Activated naive CD8-positive, alpha-beta T cell treated with anti-CD3 and anti-CD28 coated beads, Interleukin-2, amount 10 ng/mL, durations not matched to agents 7 days and 5 days (primary cell): ENCODE data around the gene CTSL. TPM values are rescaled to one million over a fixed set of nuclear protein-coding genes. Genes with fewer than 3 reads are reported as not detected.

Source experiments
- ATAC-seq: fragments of 150-1000 bp; cut with Tn5 transposase; one replicate; pipeline ENCODE4 v1.10.0; 2021; ENCODE audit warnings: low read depth, moderate library complexity
- POLR2A ChIA-PET: fragments of 350-600 bp; sonication (Branson Sonifier 250); formaldehyde crosslinking; loops from one replicate; lab custom pipeline; 2021; ENCODE audit warnings: antibody characterized with exemption; lab: Charles Lee
- DNase-seq: peaks from one replicate; pipeline ENCODE4 v3.0.0; 2021
- H3K27ac Mint-ChIP-seq: one replicate; pipeline ENCODE4 v1.8.0; 2022; ENCODE audit warnings: mild to moderate bottlenecking, mixed read lengths
- H3K27me3 Mint-ChIP-seq: one replicate; pipeline ENCODE4 v1.8.0; 2022; ENCODE audit warnings: mild to moderate bottlenecking, moderate library complexity, mixed read lengths
- H3K36me3 Mint-ChIP-seq: one replicate; pipeline ENCODE4 v1.8.0; 2021; ENCODE audit warnings: mild to moderate bottlenecking, mixed read lengths
- H3K4me1 Mint-ChIP-seq: one replicate; pipeline ENCODE4 v1.8.0; 2021; ENCODE audit warnings: mixed read lengths
- H3K4me3 Mint-ChIP-seq: one replicate; pipeline ENCODE4 v1.8.0; 2022; ENCODE audit warnings: mild to moderate bottlenecking, moderate library complexity, mixed read lengths
- H3K9me3 Mint-ChIP-seq: one replicate; pipeline ENCODE4 v1.8.0; 2021; ENCODE audit warnings: mixed read lengths
- total RNA-seq, 2 experiments: library from RNA; stranded (reverse); gene quantifications; one replicate each; pipeline ENCODE4 v1.2.3, GENCODE V29; 2021

The CTSL gene
- 10 to 100 TPM; 18.3 to 18.4 TPM for total RNA-seq

DNA sequence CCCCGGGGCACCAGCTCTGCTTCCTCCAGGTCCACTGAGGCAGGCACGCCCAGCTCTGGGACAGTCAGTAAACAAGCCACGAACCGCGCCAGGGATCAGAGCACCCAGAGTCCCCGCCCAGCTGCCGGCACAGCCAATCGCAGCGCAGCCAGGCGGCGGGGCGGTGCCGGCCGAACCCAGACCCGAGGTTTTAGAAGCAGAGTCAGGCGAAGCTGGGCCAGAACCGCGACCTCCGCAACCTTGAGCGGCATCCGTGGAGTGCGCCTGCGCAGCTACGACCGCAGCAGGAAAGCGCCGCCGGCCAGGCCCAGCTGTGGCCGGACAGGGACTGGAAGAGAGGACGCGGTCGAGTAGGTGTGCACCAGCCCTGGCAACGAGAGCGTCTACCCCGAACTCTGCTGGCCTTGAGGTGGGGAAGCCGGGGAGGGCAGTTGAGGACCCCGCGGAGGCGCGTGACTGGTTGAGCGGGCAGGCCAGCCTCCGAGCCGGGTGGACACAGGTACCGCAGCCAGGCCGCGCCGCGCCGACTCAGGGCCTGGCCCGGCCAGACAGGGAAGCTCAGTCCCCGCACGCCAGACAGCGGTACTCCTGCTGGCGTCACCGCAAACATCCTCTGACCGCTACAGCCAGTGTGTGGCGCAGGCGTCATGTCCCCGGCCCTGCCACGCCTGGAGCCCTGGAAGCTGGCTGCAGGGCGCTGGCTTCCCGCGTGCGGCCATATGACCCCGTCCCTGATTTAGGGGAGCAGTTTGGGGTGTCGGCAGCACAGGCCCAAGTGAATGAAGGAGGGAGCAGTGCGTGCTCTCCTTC is at the start of gene CTSL:
Gene CTSL, plus strand, starts transcription at position 220 of the 810 bp plus-strand sequence. CDS start 1,485 bp downstream, outside the sequence.
- DNase-seq: peak; percentile 54
- peaks cover 7% of the 10 kb centered on the region for H3K4me1 Mint-ChIP-seq
- ATAC-seq: peak; percentile 84
- peaks cover 22% of the 10 kb centered on the region for H3K27me3 Mint-ChIP-seq
- no peaks in the 10 kb centered on the region for H3K36me3 Mint-ChIP-seq
- H3K9me3 Mint-ChIP-seq: no peaks in the 10 kb centered on the region
- POLR2A ChIA-PET: interaction anchor here (1.3 kb wide), 1 partner anchor 17 kb away, joined by 4 read pairs; no protein-coding TSS in a partner anchor
- H3K4me3 Mint-ChIP-seq: peak within 1 kb of the TSS; percentile 81
- no peak within 1 kb of the TSS for H3K27ac Mint-ChIP-seq

DNA sequence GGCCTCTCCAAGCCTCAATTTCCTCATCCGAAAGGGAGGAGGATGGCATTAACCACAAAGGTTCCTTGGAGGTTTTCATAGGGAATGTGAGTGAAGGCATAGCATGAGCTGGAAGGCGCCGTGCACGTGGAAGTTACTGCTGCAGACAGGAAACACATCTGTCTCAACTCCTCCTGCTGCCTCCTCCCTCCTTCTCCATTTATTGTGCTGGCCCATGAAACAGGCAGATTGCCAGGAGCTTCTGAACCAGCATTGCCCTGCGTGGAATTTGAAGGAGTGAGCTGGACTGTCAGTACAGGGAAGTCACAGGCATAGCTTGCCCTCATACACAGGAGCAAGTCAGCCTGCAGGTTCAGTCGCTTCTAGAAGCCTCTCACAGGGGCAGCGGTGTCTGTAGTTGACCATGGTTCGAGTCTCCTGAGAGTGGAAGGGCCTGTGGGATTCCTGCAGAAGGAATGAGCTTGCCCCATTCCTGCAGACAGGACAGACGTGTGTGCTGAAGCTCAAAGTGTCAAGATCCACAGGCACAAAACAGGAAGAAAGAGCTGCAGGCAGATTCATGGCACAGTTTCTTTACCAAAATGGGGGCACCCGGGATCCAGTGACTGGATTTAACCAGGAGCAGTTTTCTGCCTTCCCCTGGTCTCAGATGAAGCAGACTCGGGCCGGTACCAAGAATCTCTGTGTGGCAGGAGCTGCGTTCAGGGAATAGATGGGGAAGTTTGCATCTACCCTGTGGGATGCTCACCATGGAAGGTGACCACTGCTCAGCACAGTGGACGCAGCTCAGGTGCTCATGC is 48.7 kb upstream of the CTSL start:
- Mint-ChIP-seq H3K4me1 (peaks cover 2% of the 10 kb centered on the region), H3K9me3 (no peaks in the 10 kb centered on the region), H3K27ac (no peak overlapping the region), H3K36me3 (no peaks in the 10 kb centered on the region), H3K27me3 (peaks cover 2% of the 10 kb centered on the region), H3K4me3 (no peak overlapping the region)
- POLR2A ChIA-PET: no interaction called here
- DNase-seq (no peak), ATAC-seq (no peak)

DNA sequence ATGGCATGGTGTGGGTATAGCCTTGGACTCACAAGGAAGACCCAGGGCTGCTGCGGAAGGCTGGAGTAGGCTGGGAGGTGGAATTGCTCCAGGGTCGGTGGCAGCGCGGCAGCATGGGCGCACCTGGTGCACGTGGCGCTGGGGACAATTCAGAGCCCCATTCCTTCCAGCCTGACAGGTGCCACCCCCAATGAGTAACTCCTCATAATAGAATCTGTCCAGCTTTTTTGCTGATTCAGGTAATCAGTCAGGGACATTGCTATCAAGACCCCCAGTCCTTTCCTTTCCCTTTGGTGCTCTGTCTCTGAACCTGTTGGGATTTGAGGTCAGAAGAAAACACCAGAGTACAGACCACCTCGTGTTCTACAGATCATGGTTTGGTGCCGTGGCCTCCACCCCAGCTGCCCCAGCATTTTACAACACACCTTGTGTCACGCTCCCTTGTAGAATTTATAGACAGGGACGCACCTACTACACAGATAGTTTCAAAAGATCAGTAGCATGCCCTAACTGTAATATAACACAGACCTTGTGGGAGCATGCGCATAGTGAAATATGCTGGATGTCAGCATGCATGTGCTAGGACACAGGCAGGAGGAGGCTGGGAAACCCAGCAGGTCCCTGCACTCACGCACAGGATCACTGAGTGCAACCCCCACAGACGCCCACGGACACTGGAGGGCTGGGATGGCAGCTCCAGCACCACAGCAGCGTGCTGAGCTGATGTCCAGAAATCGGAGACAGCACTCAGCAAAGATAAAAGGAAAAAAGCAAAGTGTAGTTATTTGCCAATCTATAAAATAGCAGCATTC is 47.9 kb upstream of the CTSL start:
- H3K4me1 Mint-ChIP-seq: peaks cover 2% of the 10 kb centered on the region
- no peaks in the 10 kb centered on the region for H3K36me3 Mint-ChIP-seq
- ATAC-seq: no peak
- no peak for DNase-seq
- no peak overlapping the region for H3K27ac Mint-ChIP-seq
- no peak overlapping the region for H3K4me3 Mint-ChIP-seq
- H3K9me3 Mint-ChIP-seq: no peaks in the 10 kb centered on the region
- POLR2A ChIA-PET: no interaction called here
- H3K27me3 Mint-ChIP-seq: peaks cover 2% of the 10 kb centered on the region

DNA sequence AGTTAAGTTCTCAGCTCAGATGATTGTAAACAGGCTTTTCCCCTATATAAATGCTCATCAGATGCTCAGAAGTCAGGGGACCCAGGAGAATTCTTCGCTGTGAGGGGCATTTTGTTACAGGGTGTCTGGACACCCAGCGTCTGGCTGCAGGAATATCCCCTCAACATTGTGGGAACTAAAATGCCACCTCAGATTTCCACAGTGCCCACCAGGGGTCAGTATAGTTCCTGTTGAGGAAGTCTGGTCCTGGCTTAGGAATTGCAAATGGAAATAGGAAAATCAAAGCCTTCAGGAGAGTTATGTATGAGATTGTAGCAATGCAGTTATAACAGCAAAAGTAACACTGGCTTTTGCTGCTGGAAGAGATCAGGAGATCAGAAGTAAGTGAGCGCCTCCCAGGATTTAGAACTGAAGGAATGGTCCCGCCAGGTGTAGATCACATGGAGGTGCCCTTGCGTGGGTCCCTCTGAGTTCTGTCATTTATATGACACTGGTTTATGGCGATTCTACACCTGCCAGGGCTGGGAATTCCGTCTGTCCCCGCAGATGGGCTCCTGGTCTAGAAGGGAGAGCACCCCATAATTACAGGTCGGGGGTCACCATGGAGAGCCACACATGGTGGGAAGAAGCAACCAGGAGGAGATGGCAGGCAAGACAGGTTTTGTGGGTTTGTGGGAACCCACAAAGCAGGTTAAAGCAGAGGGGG is 47.1 kb upstream of the CTSL start:
- Mint-ChIP-seq H3K27me3 (peaks cover 2% of the 10 kb centered on the region), H3K9me3 (no peaks in the 10 kb centered on the region), H3K36me3 (no peaks in the 10 kb centered on the region), H3K4me3 (no peak overlapping the region), H3K27ac (no peak overlapping the region), H3K4me1 (peaks cover 3% of the 10 kb centered on the region)
- DNase-seq (no peak), ATAC-seq (no peak)
- POLR2A ChIA-PET: no interaction called here

DNA sequence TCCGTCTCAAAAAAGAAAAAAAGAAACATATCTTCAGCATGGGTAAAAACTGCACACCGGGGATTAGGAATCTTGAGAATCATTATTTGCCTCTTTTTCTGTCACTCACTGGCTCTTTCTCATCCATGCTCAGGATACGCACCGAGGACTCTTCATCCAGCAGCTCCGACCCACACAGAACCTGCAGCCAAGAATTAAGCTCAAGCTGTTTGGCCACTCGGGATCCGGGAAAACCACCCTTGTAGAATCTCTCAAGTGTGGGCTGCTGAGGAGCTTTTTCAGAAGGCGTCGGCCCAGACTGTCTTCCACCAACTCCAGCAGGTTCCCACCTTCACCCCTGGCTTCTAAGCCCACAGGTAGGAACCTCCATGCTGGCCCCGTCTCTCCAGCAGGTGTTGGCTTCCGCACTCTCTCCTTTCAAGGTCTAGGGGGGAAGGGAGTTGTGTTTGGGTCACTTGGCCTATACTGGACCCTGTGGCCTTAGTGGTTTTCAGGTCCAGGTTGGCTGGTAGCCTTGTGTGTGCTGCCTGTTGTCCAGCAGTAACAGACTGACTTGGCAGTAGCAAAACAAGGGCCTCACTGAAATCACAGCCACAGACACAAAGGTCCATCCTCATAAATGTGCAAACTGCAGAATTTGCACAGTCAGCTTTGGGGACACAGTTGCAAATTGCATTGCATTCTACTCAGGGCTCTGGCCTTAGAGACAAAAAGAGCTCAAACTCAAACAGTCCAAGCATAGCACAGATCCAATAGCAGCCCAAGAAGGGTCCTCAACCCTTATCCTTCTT is 44.5 kb upstream of the CTSL start:
- peaks cover 2% of the 10 kb centered on the region for H3K27me3 Mint-ChIP-seq
- H3K4me3 Mint-ChIP-seq: no peak overlapping the region
- POLR2A ChIA-PET: no interaction called here

DNA sequence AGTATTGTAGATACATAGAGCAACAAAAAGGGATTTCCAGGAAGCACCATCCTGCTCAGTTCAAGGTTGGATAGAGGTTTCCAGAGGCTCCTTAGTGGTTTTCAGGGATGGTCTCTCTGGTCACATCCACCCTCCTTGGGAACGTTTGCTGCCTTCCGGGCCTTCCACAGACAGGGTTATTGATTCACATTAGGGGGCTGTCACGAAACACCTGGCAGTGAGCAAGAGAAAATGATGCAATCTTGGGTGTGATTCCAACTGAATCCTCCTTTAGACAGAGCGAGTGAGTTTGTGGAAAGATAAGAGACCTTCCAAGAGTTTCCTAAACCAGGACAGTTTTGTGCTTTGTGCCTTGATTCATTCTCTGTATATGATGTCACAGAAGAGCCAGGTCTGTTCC is 43.8 kb upstream of the CTSL start:
- Mint-ChIP-seq H3K4me1 (peaks cover 5% of the 10 kb centered on the region), H3K36me3 (no peaks in the 10 kb centered on the region), H3K4me3 (no peak overlapping the region), H3K27me3 (peaks cover 2% of the 10 kb centered on the region), H3K27ac (no peak overlapping the region), H3K9me3 (no peaks in the 10 kb centered on the region)
- ATAC-seq: no peak
- DNase-seq: no peak
- POLR2A ChIA-PET: no interaction called here

More for the DNA sequence above, 44.5 kb upstream of the CTSL start:
- peaks cover 5% of the 10 kb centered on the region for H3K4me1 Mint-ChIP-seq
- no peaks in the 10 kb centered on the region for H3K9me3 Mint-ChIP-seq
- no peak overlapping the region for H3K27ac Mint-ChIP-seq
- DNase-seq: no peak
- ATAC-seq: no peak
- no peaks in the 10 kb centered on the region for H3K36me3 Mint-ChIP-seq

DNA sequence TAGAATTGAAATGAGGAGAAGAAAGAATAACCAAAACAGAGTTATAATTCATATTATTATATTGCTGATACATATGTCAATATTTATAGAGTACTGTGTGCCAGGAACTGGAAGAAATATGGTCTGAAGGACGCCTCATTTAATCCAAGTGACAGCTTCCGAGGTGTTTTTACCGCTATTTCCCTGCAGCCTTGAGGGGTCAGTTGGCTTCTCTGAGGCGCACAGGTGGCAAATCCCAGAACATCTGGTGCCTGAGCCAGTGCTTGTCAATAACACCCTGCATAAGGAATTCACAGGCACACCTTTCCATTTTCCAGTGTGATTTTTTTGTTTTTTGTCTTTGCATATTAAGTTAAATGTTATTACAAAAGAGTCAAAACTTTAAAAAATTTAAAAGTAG is 43.3 kb upstream of the CTSL start:
- peaks cover 2% of the 10 kb centered on the region for H3K27me3 Mint-ChIP-seq

DNA sequence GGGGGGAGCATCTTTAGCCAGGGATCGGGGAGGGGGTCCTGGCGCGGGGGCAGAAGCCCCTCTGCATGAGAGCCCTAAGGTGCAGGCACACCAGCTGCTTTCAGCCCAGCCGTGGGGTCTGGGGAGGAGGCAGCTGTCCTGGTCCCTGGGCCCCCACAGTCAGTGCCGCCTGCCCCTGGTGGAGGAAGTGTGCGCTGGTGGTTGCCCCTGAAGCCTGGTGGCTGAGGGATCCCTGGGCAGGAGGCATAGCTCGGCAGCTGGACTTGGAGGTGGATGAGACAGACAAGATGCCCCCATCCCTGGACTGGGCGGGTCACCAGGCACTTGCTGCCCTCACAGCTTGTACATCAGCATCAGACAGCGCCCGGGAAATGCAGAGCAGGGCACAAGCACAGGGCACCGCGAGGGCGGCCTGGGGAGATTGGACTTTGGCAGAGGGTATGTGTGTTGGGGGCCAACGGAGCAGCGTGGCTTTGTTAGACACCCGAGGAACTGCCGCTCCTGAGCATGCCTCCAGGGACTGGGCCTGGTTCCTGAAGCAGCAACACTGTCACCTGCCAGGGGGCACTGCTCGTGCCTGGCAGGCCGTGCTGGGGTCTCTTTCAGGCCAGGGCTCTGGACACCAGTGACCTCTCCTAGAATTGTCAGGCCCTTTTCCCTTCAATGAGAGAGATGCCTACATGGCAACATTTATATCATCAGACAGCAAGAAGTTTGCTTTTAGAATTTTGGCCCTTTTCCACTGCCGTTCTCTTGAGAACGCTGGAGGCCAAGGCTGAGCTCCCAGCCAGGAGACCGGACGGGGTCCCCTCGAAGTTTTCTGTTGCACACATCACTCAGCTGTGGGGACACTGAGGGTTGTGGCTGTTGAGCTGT is 41.9 kb upstream of the CTSL start:
- no peaks in the 10 kb centered on the region for H3K36me3 Mint-ChIP-seq
- no peak overlapping the region for H3K27ac Mint-ChIP-seq
- ATAC-seq (no peak), DNase-seq (no peak)
- POLR2A ChIA-PET: no interaction called here
- H3K4me1 Mint-ChIP-seq: peaks cover 5% of the 10 kb centered on the region
- H3K4me3 Mint-ChIP-seq: no peak overlapping the region
- H3K27me3 Mint-ChIP-seq: peaks cover 2% of the 10 kb centered on the region
- no peaks in the 10 kb centered on the region for H3K9me3 Mint-ChIP-seq

More for the DNA sequence above, 43.3 kb upstream of the CTSL start:
- H3K9me3 Mint-ChIP-seq: no peaks in the 10 kb centered on the region
- no peak for DNase-seq
- POLR2A ChIA-PET: no interaction called here
- H3K4me1 Mint-ChIP-seq: peaks cover 5% of the 10 kb centered on the region
- no peak overlapping the region for H3K4me3 Mint-ChIP-seq
- H3K36me3 Mint-ChIP-seq: no peaks in the 10 kb centered on the region
- no peak for ATAC-seq
- H3K27ac Mint-ChIP-seq: no peak overlapping the region

DNA sequence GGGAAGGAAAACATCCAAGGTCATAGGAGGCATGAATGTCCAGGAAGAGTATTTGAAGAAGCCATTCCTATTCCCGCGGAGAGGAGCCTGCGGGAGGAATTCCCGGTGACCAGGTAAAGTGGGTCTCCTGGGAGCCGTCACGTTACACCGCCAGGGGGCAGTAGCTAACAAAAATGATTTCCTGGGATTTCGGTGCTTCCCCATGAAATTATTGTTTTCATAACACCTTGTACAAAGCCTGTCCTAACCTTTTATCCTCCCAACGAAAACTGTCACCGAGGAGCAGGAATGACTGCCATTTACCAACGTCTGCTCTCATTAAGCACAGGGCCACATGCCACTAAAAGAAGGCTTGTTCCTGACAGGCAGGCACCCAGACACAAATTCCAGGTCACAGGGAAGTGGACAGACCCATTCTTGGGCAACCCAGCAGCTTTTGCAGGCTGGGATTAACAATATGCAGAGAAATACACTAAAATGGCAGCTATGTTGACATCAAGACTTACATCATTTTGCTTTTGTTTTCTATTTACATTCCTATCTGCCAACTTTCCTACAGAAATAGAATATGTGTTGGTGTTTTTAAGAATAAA is 41.2 kb upstream of the CTSL start:
- H3K36me3 Mint-ChIP-seq: no peaks in the 10 kb centered on the region
- DNase-seq: no peak
- peaks cover 5% of the 10 kb centered on the region for H3K4me1 Mint-ChIP-seq
- H3K27me3 Mint-ChIP-seq: peaks cover 6% of the 10 kb centered on the region
- no peaks in the 10 kb centered on the region for H3K9me3 Mint-ChIP-seq
- H3K4me3 Mint-ChIP-seq: no peak overlapping the region
- POLR2A ChIA-PET: interaction anchor here (0.5 kb wide), 1 partner anchor 1459 kb away, joined by 3 read pairs; no protein-coding TSS in a partner anchor
- no peak overlapping the region for H3K27ac Mint-ChIP-seq
- no peak for ATAC-seq

DNA sequence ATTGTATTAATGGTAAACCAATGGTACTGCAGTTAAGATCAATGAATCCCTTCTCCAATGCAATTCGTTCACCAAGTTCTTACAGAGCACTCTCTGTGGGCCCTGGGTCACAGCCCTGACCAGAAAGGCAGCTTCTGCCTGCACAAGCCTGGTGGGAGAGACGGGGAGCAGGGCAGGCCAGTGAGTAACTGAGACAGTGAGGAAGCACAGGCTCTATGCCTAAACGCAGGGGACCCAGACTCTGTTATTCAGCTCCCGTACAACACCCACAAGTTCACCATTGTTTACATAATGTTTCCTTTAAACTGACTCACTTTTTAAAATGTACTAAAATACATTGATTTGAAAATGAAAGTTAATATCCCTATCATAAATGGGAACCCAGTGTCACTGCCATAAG is 40.5 kb upstream of the CTSL start:
- no peaks in the 10 kb centered on the region for H3K36me3 Mint-ChIP-seq
- H3K4me1 Mint-ChIP-seq: peaks cover 5% of the 10 kb centered on the region
- H3K9me3 Mint-ChIP-seq: no peaks in the 10 kb centered on the region
- no peak overlapping the region for H3K27ac Mint-ChIP-seq
- no peak for DNase-seq
- peak overlapping the region; percentile 5 for H3K4me3 Mint-ChIP-seq
- peaks cover 6% of the 10 kb centered on the region for H3K27me3 Mint-ChIP-seq
- no peak for ATAC-seq
- POLR2A ChIA-PET: interaction anchor here (0.5 kb wide), 1 partner anchor 1460 kb away, joined by 3 read pairs; no protein-coding TSS in a partner anchor

DNA sequence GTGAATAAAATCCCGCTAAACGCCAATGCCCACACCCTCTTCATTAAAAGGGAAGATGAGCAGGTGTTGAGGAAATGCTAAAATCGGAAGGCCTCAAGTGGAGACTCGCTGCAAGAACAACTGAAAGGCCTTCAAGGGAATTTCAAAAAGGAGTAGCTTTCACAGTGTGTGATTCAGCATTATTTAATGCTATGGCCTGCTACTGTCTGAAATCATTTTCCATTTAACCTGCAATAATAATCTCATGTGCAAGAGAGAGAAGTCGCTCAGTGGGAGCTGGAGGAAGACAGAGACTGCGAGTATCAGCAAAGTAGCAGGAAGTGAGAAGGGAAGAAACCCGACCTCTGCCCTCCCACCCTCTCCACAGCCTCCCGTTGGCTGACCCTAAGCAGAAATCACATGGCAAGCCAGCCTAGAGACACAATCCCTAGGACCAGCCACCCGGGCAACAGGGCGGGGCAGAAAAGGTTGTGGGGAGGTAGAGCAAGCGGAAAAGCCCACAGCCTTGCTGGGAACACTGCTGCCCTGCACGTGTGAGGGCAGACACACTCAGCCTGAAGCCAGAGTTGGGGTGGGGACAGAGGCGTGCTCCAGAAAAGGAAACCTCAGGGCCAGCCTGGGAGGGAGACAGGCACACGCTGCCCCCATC is 39.9 kb upstream of the CTSL start:
- no peak for ATAC-seq
- H3K4me3 Mint-ChIP-seq: peak overlapping the region; percentile 44

More for the DNA sequence above, 39.9 kb upstream of the CTSL start:
- Mint-ChIP-seq H3K27ac (peak overlapping the region; percentile 28), H3K9me3 (no peaks in the 10 kb centered on the region), H3K4me1 (peaks cover 5% of the 10 kb centered on the region), H3K27me3 (peaks cover 5% of the 10 kb centered on the region), H3K36me3 (no peaks in the 10 kb centered on the region)
- POLR2A ChIA-PET: no interaction called here
- no peak for DNase-seq
